ENCODE measurements around the gene TBXT.
A peak's percentile ranks its signal among the peaks of the same experiment; 100 is the strongest.

Gene TBXT

GRCh38 chr6:166112580-166112979 lies 55.1 kb downstream of the TBXT start:
- peak; percentile 51 for DNase-seq

DNA sequence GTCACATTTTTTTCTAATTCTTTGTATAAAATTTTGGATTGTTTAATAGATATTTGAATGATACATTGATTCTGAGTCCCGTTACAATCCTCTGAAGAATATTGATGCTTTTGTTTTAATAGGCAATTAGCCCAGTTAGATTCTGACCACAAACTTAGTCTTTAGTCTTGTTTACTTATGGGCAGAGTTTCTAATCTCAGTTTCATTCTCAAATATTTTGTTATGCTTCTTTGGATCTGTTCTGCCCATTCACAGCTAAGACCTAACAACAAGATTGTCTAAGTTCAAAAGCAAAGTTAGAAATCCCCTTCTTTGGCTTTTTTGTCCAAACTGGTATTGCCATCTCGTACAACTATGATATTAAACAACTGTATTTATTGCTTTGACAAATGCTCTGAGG lies 58.0 kb downstream of the TBXT start:
- no peak for DNase-seq

Measured in fibroblast of skin of abdomen (primary cell).